ENCODE measurements around the gene RPF1. TPM values are rescaled to one million over a fixed set of nuclear protein-coding genes. Genes with fewer than 3 reads are reported as not detected.
"Not testable (repeated sequence)": the region's sequence is repeated elsewhere in the genome, so short reads cannot be mapped to it uniquely, and the experiment has no call there.

The RPF1 gene
- total RNA-seq, result 10 to 100 TPM; 27.6 to 44.5 TPM

GRCh38 chr1:84478876-84479868 is at the start of gene RPF1:
Gene RPF1 (plus strand): TSS chr1:84479266. CDS start chr1:84479282, 16 bp downstream.
- peak; percentile 97 to 98 for ATAC-seq
- peaks cover 35% of the 10 kb centered on the region for H3K36me3 Mint-ChIP-seq
- H3K27ac Mint-ChIP-seq, result peak within 1 kb of the TSS; percentile 98
- peak; percentile 80 for DNase-seq (ENCODE audit: low spot score)
- peaks cover 12 to 22% of the 10 kb centered on the region in 2 donors for H3K27me3 Mint-ChIP-seq
- H3K4me3 Mint-ChIP-seq, result peak within 1 kb of the TSS; percentile 98
- H3K4me1 Mint-ChIP-seq (ENCODE audit: low read depth in 2 of 2), result peaks cover 22 to 34% of the 10 kb centered on the region in 2 donors
- peaks cover 9% of the 10 kb centered on the region for H3K9me3 Mint-ChIP-seq

- H3K27ac Mint-ChIP-seq, result no peak overlapping the region
- no peaks in the 10 kb centered on the region for H3K27me3 Mint-ChIP-seq
- no peaks in the 10 kb centered on the region for H3K4me1 Mint-ChIP-seq (ENCODE audit: low read depth in 2 of 2)
- H3K36me3 Mint-ChIP-seq, result no peaks in the 10 kb centered on the region
- no peaks in the 10 kb centered on the region for H3K9me3 Mint-ChIP-seq
- ATAC-seq (no peak), DNase-seq (ENCODE audit: low spot score) (no peak)
- no peak overlapping the region for H3K4me3 Mint-ChIP-seq
Observed at GRCh38 chr1:84430546-84430945, 48.5 kb upstream of the RPF1 start.

GRCh38 chr1:84433258-84434080 is 45.6 kb upstream of the RPF1 start:
- H3K4me3 Mint-ChIP-seq, result no peak overlapping the region
- DNase-seq (ENCODE audit: low spot score), result peak; percentile 65
- H3K27ac Mint-ChIP-seq, result no peak overlapping the region
- no peaks in the 10 kb centered on the region for H3K9me3 Mint-ChIP-seq
- peaks cover 0 to 10% of the 10 kb centered on the region in 2 donors for H3K4me1 Mint-ChIP-seq (ENCODE audit: low read depth in 2 of 2)
- H3K27me3 Mint-ChIP-seq, result no peaks in the 10 kb centered on the region
- ATAC-seq, result peak; percentile 74 to 76
- H3K36me3 Mint-ChIP-seq, result no peaks in the 10 kb centered on the region

GRCh38 chr1:84434081-84434769 is 44.8 kb upstream of the RPF1 start:
- Mint-ChIP-seq H3K4me1 (ENCODE audit: low read depth in 2 of 2) (peaks cover 0 to 10% of the 10 kb centered on the region in 2 donors), H3K4me3 (no peak overlapping the region), H3K9me3 (no peaks in the 10 kb centered on the region), H3K36me3 (no peaks in the 10 kb centered on the region), H3K27ac (no peak overlapping the region), H3K27me3 (no peaks in the 10 kb centered on the region)
- ATAC-seq (no peak), DNase-seq (ENCODE audit: low spot score) (no peak)

GRCh38 chr1:84434801-84435549 is 44.1 kb upstream of the RPF1 start:
- Mint-ChIP-seq H3K9me3 (no peaks in the 10 kb centered on the region), H3K4me1 (ENCODE audit: low read depth in 2 of 2) (peaks cover 0 to 10% of the 10 kb centered on the region in 2 donors), H3K4me3 (no peak overlapping the region), H3K27me3 (no peaks in the 10 kb centered on the region), H3K27ac (no peak overlapping the region), H3K36me3 (no peaks in the 10 kb centered on the region)
- DNase-seq (ENCODE audit: low spot score), result no peak
- ATAC-seq, result peak; percentile 58 to 66

GRCh38 chr1:84436876-84437655 is 42.0 kb upstream of the RPF1 start:
- DNase-seq (ENCODE audit: low spot score), result no peak
- no peak overlapping the region for H3K27ac Mint-ChIP-seq
- H3K4me1 Mint-ChIP-seq (ENCODE audit: low read depth in 2 of 2), result peaks cover under 1 to 10% of the 10 kb centered on the region in 2 donors
- H3K9me3 Mint-ChIP-seq, result no peaks in the 10 kb centered on the region
- H3K27me3 Mint-ChIP-seq, result no peaks in the 10 kb centered on the region
- ATAC-seq, result peak; percentile 5 to 18
- H3K4me3 Mint-ChIP-seq, result no peak overlapping the region
- no peaks in the 10 kb centered on the region for H3K36me3 Mint-ChIP-seq

- Mint-ChIP-seq H3K27me3 (peaks cover 16 to 18% of the 10 kb centered on the region in 2 donors), H3K4me1 (ENCODE audit: low read depth in 2 of 2) (peaks cover 8 to 17% of the 10 kb centered on the region in 2 donors), H3K9me3 (no peaks in the 10 kb centered on the region), H3K4me3 (peak overlapping the region; percentile 31), H3K27ac (peak overlapping the region; percentile 49 to 53), H3K36me3 (peaks cover 5% of the 10 kb centered on the region)
- DNase-seq (ENCODE audit: low spot score) (no peak), ATAC-seq (peak; percentile 98 to 99)
Observed at GRCh38 chr1:84442256-84442655, 36.8 kb upstream of the RPF1 start.

- not testable (repeated sequence) for DNase-seq (ENCODE audit: low spot score); H3K9me3 Mint-ChIP-seq; H3K36me3 Mint-ChIP-seq; H3K4me1 Mint-ChIP-seq (ENCODE audit: low read depth in 2 of 2)
- peak in 1 of 2 donors; percentile 64 for ATAC-seq
- H3K27ac Mint-ChIP-seq, result peak overlapping the region; percentile 49 to 53
- peaks cover 17 to 19% of the 10 kb centered on the region in 2 donors for H3K27me3 Mint-ChIP-seq
- peak overlapping the region; percentile 31 for H3K4me3 Mint-ChIP-seq
Observed at GRCh38 chr1:84442747-84443646, 36.1 kb upstream of the RPF1 start.

- peaks cover 20 to 25% of the 10 kb centered on the region in 2 donors for H3K27me3 Mint-ChIP-seq
- H3K9me3 Mint-ChIP-seq; H3K4me1 Mint-ChIP-seq (ENCODE audit: low read depth in 2 of 2); DNase-seq (ENCODE audit: low spot score); H3K4me3 Mint-ChIP-seq; H3K27ac Mint-ChIP-seq; ATAC-seq; H3K36me3 Mint-ChIP-seq: not testable (repeated sequence)
Observed at GRCh38 chr1:84448704-84449103, 30.4 kb upstream of the RPF1 start.

- DNase-seq (ENCODE audit: low spot score), result no peak
- H3K27ac Mint-ChIP-seq, result no peak overlapping the region
- H3K36me3 Mint-ChIP-seq, result peaks cover under 1% of the 10 kb centered on the region
- H3K4me1 Mint-ChIP-seq (ENCODE audit: low read depth in 2 of 2), result no peaks in the 10 kb centered on the region
- peaks cover 22 to 25% of the 10 kb centered on the region in 2 donors for H3K27me3 Mint-ChIP-seq
- H3K4me3 Mint-ChIP-seq, result no peak overlapping the region
- H3K9me3 Mint-ChIP-seq, result no peaks in the 10 kb centered on the region
- ATAC-seq, result no peak
Observed at GRCh38 chr1:84450910-84451309, 28.2 kb upstream of the RPF1 start.

- DNase-seq (ENCODE audit: low spot score), result no peak
- H3K36me3 Mint-ChIP-seq, result no peaks in the 10 kb centered on the region
- H3K27ac Mint-ChIP-seq, result no peak overlapping the region
- ATAC-seq, result no peak
- peaks cover 21 to 22% of the 10 kb centered on the region in 2 donors for H3K27me3 Mint-ChIP-seq
- no peak overlapping the region for H3K4me3 Mint-ChIP-seq
- H3K9me3 Mint-ChIP-seq, result no peaks in the 10 kb centered on the region
- H3K4me1 Mint-ChIP-seq (ENCODE audit: low read depth in 2 of 2), result no peaks in the 10 kb centered on the region
Observed at GRCh38 chr1:84452436-84452835, 26.6 kb upstream of the RPF1 start.

Measured in natural killer cell treated with Interleukin-12 subunit alpha and Interleukin-12 subunit beta and Interleukin-15 and Interleukin-18, amount 100 ng/mL, for 72 hours (primary cell).